NCI-H748 treated with DMSO at 0.1 percent for 48 hours (cell line): ENCODE measurements around the gene ALPP.
"Not testable (repeated sequence)": the region's sequence is repeated elsewhere in the genome, so short reads cannot be mapped to it uniquely, and the experiment has no call there.

Source experiments
- DNase-seq: peaks from one replicate; lab custom pipeline; 2025; lab: John Stamatoyannopoulos, UW

ALPP gene

DNA sequence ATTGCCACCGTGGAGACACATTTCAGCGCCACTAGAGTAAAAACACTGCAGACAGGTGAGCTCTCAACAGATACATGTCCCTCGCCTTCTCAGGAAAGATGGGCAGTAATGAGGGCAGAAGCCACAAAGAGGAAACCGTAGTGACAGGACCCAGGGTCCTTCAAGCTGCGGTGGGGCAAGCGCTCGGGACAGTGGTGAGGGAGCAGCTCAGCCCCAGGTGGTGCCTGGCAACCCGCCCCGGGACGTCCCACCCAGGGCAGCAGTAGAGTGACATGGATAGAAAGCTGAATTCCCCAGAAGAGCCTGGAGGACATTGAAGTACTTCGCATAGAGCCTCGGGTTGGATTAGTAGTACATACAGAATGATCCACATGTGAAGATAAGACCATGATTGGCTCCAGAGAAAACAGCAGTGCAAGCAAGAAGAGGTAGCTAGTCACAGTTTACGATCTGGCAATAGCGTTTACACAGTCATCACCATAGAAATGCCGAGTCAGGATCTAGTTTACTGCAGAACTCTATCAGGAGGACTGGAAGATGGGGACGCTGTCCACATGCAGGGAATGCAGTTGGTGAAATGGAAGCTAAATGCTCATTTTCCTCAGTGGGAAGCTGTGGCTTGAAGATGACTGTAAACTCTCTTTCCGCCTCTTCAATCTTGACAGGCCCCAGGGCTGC is 37.4 kb upstream of the ALPP start:
- no peak for DNase-seq

DNA sequence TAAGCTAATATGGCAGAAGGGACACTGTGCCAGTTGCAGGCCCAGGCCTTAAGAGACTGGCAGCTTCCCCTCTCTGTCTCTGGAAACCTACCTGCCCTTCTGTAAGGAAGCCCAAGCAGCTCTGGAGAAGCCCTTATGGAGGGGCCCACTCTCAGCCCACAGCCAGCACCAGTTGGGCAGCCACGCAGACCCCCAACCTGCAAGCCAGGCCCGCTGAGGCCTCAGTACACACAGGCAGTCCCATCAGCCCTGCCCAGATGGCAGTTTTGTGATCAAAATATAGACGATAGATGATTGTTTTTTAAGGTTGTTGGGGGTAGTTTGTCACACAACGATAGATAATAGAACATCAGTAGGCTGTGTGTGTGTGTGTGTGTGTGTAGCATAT is 36.8 kb upstream of the ALPP start:
- DNase-seq, result no peak

DNA sequence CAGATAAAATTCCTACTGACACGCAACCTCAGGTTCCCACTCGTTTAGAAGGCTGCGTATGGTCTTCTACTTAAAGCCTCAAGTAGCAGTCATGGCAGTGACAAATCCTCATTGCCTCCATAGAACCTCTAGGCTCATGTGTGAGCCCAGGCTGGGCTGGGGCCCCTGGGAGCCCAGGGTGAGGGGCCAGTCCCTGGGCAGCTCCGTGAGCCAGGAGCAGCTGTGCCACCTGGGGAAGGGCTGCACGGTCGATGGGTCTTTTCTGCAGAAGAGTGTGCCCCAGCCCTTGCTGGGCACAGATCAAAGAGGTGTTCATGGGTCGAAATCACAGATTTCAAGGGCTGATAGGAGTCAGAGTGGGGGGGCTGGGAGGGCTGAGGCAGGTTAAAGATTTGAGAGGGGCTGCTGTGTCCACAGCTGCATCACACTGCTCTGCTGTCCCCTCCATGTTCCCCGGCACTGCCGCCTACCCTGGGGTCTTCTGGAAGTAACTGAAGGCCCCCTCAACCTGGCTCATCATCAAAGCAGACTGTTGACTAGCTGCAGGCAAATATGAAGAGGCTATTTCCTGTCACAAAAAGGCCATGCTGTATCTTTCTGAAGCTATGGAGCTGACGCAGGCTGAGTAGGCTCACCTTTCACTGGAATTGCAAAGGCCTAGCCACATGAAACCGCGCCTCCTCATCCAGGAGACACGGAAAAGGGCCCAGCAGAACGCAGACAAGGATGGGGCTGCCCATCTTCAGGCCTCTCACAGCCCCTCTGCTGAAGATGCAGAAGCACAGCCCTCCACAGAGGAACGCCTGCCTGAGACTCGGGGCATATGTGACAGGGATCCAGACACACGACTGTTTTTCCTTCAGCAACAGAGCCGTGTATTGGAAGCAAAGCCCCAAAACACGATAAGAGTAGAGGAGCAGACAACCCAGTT is 35.7 kb upstream of the ALPP start:
- no peak for DNase-seq

DNA sequence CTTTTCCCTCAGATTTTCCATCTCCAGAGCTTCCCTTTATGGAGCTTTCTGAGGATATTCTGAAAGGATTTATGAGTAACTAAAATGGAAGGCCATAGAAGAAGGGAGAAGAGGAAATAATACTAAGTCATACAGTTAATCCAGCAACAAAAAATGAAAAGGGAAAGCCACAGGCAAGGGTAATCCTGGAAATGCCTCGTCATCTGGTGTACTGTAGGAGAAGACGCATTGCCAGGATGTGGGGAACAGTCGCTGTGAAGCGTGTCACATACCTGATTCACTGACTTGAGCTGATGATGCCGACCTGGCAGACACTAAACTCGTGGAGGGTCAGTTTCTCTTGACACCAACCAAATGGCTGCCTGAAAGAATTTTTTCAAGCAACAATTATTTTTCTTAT is 34.7 kb upstream of the ALPP start:
- no peak for DNase-seq

DNA sequence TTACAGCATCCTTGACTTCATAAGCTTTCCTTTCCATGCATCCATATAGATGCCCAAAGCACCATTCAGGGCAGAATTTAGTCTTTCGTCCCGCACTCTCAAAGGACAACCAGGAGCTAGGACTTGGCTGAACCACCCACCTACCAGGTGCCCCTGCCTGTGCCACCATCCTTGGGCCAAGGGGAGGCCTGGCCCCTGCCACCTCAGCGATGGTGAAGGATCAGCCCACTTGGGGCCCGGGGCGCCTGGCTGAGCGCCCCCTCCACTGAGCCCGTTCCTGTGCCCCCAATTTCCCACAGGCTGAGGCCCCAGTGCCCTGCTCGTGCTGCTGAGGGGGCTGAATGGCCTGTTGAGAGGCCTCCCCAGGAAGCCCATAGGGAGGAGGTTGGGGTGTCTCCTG is 33.3 kb upstream of the ALPP start:
- DNase-seq, result no peak

DNA sequence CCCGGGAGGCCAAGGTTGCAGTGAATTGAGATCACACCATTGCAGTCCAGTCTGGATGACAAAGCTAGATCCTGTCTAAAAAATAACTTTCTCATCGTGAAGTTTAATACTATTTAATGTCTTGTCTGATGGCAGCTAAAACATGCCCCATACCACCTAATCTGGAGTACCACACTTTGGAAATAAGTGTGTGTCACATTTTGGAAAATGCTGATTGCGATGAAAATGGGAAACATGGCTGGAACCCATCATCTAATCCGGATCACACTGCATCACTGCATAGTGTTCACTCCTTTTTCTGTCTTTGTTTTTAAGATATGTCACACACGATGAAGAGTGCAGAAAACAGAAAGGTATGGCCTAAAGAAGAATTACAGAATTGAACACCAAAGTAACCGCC is 31.2 kb upstream of the ALPP start:
- DNase-seq, result no peak

GRCh38 chr2:232348936-232349335 is 29.6 kb upstream of the ALPP start:
- no peak for DNase-seq

- DNase-seq, result no peak
Observed at GRCh38 chr2:232349546-232349945, 29.0 kb upstream of the ALPP start.

GRCh38 chr2:232349946-232350635 is 28.5 kb upstream of the ALPP start:
- no peak for DNase-seq

- no peak for DNase-seq
Observed at GRCh38 chr2:232350804-232351685, 27.5 kb upstream of the ALPP start.

GRCh38 chr2:232351686-232352510 is 26.7 kb upstream of the ALPP start:
- DNase-seq, result no peak

- no peak for DNase-seq
Observed at GRCh38 chr2:232352511-232353091, 25.9 kb upstream of the ALPP start.

DNA sequence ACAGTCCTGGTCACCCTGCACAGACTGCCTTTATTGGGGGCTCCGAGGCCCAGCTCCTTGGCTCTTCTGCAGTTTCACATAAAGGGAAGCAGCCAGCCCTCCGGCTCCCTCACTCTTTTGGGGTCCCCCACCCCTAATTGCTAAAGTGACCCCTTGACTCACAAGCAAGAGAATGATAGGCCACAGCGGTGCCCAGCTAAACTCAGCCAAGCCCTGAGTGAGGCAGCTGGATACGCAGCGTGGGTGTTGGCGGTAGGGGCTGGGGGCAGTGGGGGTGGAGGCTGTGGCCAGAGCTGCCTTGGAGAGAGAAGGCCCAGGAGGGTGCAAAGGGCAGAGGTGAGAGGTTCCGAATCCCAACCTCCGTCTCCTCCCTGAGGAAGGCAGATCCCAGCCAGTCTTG is 25.5 kb upstream of the ALPP start:
- DNase-seq, result no peak

DNA sequence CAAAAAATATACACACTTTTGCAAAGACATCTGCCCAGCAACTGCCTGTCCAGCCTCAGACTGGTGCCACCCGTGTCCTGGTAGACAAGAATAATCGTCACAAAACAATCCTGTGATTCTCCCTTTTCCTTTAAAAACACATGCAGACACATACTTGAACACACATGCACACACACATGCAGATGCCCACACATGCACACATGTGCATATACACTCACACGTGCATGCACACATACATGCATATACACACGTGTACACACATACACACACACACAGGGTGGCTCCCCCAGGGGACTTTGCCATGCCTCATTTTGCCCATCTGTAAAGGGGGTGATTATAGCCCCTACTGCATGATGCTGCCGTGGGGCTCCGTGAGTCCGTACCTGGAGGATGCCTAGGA is 24.9 kb upstream of the ALPP start:
- DNase-seq, result no peak

DNA sequence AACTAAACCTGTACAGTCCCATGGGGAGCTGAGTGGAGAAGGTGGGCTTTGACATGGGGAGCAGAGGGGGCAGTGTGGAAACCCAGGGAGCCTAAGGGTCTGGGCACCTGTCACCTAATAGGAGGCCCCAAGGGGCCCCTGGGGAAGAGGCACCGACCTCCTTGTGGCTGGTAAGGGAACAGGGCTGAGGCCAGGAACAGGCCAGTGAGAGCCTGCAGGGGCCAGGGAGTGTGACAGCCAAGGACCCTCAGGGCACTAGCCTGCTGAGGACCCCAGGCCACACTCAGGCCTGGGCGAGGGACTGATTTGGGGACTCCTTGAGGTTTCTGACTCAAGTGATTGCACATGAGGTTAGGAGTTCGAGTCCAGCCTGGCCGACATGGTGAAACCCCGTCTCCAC is 24.5 kb upstream of the ALPP start:
- no peak for DNase-seq

DNA sequence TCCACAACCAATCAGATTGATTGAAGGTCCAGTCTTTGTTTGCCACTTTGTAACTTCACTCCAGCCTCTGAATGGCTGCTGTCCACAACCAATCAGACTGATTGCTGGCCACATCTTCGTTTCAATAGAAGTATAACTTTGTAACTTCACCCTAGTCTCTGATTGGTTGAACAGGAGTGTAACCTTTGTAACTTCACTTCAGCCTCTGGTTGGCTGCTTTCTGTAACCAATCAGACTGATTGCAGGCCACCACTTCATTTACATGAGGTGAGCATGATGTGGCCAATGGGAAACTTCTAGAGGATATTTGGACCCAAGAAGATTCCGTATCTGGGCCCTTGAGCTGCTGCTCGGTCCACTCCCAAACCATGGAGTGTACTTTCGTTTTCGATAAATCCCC is 16.9 kb upstream of the ALPP start:
- DNase-seq, result no peak

DNA sequence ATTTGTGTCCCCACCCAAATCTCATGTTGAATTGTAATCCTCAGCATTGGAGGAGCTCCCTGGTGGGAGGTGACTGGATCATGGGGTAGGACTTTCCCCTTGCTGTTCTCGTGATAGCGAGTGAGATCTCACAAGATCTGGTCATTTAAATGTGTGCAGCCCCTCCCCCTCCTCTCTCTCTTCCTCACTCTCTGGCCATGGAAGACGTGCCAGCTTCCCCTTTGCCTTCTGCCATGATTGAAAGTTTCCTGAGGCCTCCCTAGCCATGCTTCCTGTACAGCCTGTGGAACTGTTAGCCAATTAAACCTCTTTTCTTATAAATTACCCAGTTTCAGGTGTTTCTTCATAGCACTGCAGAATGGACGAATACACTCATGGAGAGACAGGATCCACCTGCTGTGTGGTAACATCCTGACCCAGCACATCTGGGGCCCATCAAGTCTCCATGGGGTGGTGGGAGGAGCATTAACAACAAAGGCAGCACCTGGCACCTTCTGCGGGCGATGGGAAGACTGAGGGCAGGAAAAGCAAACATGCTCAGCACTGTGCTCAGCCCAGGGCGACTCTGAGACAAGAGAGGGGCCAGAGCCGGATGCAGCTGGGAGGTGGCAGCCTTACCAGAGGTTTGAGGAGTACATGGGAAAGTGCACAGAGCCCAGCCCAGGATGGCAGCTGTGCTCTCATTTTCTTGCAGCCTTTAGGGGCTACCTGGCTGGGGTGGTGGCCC is 16.2 kb upstream of the ALPP start:
- DNase-seq, result no peak

- DNase-seq, result not testable (repeated sequence)
Observed at GRCh38 chr2:232363064-232363783, 15.3 kb upstream of the ALPP start.
